ENCODE results near the gene GRB7.

DNA sequence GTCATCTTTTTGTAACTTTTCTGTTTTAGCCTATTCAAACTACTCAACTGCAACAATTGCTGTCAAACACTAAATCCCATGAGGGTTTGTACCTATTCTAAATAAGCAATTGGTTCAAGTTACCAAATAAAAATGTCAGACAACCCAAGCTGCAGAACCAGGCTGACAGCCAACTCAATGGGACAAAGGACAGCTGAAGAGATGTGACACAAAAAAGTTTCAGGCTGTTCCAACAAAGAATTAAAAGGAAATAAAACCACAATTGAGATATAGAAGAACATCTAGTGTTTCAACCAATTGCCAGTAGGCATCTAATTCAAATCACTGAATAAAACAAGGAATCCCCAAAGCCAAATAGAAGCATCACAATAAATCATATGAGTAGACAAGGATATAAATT lies 49.3 kb downstream of the GRB7 start:
- TF ChIP-seq, protein P1, sequence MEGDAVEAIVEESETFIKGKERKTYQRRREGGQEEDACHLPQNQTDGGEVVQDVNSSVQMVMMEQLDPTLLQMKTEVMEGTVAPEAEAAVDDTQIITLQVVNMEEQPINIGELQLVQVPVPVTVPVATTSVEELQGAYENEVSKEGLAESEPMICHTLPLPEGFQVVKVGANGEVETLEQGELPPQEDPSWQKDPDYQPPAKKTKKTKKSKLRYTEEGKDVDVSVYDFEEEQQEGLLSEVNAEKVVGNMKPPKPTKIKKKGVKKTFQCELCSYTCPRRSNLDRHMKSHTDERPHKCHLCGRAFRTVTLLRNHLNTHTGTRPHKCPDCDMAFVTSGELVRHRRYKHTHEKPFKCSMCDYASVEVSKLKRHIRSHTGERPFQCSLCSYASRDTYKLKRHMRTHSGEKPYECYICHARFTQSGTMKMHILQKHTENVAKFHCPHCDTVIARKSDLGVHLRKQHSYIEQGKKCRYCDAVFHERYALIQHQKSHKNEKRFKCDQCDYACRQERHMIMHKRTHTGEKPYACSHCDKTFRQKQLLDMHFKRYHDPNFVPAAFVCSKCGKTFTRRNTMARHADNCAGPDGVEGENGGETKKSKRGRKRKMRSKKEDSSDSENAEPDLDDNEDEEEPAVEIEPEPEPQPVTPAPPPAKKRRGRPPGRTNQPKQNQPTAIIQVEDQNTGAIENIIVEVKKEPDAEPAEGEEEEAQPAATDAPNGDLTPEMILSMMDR (IDR thresholded peaks at IDR 0.05) = no peak
- TF ChIP-seq POLR2A (IDR thresholded peaks at IDR 0.05) = no peak

Measured in uterus (tissue), 2 donors.